A673 (cell line): ENCODE results near the gene ART1. TPM values are rescaled to one million over a fixed set of nuclear protein-coding genes. Genes with fewer than 3 reads are reported as not detected.
A peak's percentile ranks its signal among the peaks of the same experiment; 100 is the strongest.
"Not testable (repeated sequence)": the region's sequence is repeated elsewhere in the genome, so short reads cannot be mapped to it uniquely, and the experiment has no call there.

ENCODE experiments used
- Bru-seq: library from RNA; stranded (reverse); fragments of 400-500 nt; gene quantifications from one replicate; lab custom pipeline; 2021; lab: Mats Ljungman, UMichigan
- BruChase-seq, 2 experiments: library from RNA; stranded (reverse); fragments of 400-500 nt; gene quantifications; one replicate each; lab custom pipeline; 2021; lab: Mats Ljungman, UMichigan
- BruUV-seq: library from RNA; stranded (reverse); fragments of 400-500 nt; replicated peaks from 2 replicates; lab custom pipeline; 2021; lab: Mats Ljungman, UMichigan
- CTCF ChIA-PET: fragments of 300-600 bp; sonication (Branson Sonifier 250); formaldehyde crosslinking; loops from one replicate; lab custom pipeline; 2022; ENCODE audit warnings: antibody characterized with exemption; lab: Charles Lee
- POLR2A ChIA-PET: fragments of 300-600 bp; sonication (Branson Sonifier 250); formaldehyde crosslinking; loops from one replicate; lab custom pipeline; 2022; ENCODE audit warnings: antibody characterized with exemption; ENCODE audit not compliant: low non-redundant PET; lab: Charles Lee
- DNase-seq: peaks from one replicate; pipeline ENCODE4 v3.0.0-alpha.2; 2015; ENCODE audit warnings: low spot score
- H3K27ac ChIP-seq: fragments of 200-600 bp; sonication (generic); 2 replicates; pipeline ENCODE4 v1.5.1; 2016; ENCODE audit warnings: mixed run types, low read depth, mild to moderate bottlenecking, mixed read lengths, antibody characterized with exemption, low read length; ENCODE audit not compliant: poor library complexity, severe bottlenecking
- H3K27me3 ChIP-seq: fragments of 200-600 bp; sonication (generic); replicated peaks from 2 replicates; pipeline ENCODE4 v1.6.1; 2017; ENCODE audit warnings: mixed run types, low read depth, mild to moderate bottlenecking, mixed read lengths, antibody characterized with exemption, low read length; ENCODE audit not compliant: insufficient read depth, poor library complexity
- H3K36me3 ChIP-seq: fragments of 200-600 bp; sonication (generic); 2 replicates; pipeline ENCODE4 v1.6.1; 2016; ENCODE audit warnings: mixed run types, mild to moderate bottlenecking, mixed read lengths, antibody characterized with exemption, low read length; ENCODE audit not compliant: insufficient read depth, poor library complexity, severe bottlenecking
- H3K4me1 ChIP-seq: fragments of 200-600 bp; sonication (generic); 2 replicates; pipeline ENCODE4 v1.6.1; 2017; ENCODE audit warnings: mixed run types, mild to moderate bottlenecking, mixed read lengths, antibody characterized with exemption, low read length; ENCODE audit not compliant: insufficient read depth, poor library complexity, severe bottlenecking
- H3K4me3 ChIP-seq: fragments of 200-600 bp; sonication (generic); 2 replicates; pipeline ENCODE4 v1.5.1; 2016; ENCODE audit warnings: low read depth, mixed run types, mild to moderate bottlenecking, mixed read lengths, low read length; ENCODE audit not compliant: poor library complexity, severe bottlenecking
- H3K9me3 ChIP-seq: fragments of 200-600 bp; sonication (generic); 2 replicates; pipeline ENCODE4 v1.6.1; 2016; ENCODE audit warnings: mixed run types, low read depth, mild to moderate bottlenecking, mixed read lengths, antibody characterized with exemption, low read length; ENCODE audit not compliant: poor library complexity, severe bottlenecking
- EZH2 ChIP-seq: fragments of 200-600 bp; sonication (generic); IDR thresholded peaks from 2 replicates; pipeline ENCODE4 v1.6.1; 2017; ENCODE audit warnings: borderline replicate concordance, low read depth, mild to moderate bottlenecking, mixed read lengths, antibody characterized with exemption, low read length; ENCODE audit not compliant: poor library complexity, severe bottlenecking
- intact Hi-C: fragments of 100-400 bp; cut with micrococcal nuclease; formaldehyde crosslinking; loops from one replicate; pipeline ENCODE4 v1.10.0; 2022; ENCODE audit not compliant: unreplicated experiment
- long read RNA-seq: library from polyadenylated mRNA; stranded (forward); transcript quantifications from one replicate; pipeline ENCODE4 v2.0.0, GENCODE V29; 2022
- total RNA-seq: library from RNA; stranded (reverse); gene quantifications from 2 replicates; pipeline ENCODE4 v1.2.3, GENCODE V29; 2021
- TF ChIP-seq, protein P1 (sequence below): fragments of 300-800, 200-600 bp; sonication (generic); conservative IDR thresholded peaks from 2 replicates; pipeline ENCODE4 v1.5.1; 2017; ENCODE audit warnings: low read depth, mild to moderate bottlenecking, antibody characterized with exemption, low read length, moderate library complexity, mixed read lengths

Gene ART1, protein sequence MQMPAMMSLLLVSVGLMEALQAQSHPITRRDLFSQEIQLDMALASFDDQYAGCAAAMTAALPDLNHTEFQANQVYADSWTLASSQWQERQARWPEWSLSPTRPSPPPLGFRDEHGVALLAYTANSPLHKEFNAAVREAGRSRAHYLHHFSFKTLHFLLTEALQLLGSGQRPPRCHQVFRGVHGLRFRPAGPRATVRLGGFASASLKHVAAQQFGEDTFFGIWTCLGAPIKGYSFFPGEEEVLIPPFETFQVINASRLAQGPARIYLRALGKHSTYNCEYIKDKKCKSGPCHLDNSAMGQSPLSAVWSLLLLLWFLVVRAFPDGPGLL
- total RNA-seq (not detected in 2 replicates), Bru-seq, nascent RNA (percentile 5 among the genes with signal in this experiment), BruChase-seq, experiment 1, labeled RNA remaining after a 2-hour chase (not detected), BruChase-seq, experiment 2, labeled RNA remaining after a 6-hour chase (not detected)
- long read RNA-seq = 0 reads

DNA sequence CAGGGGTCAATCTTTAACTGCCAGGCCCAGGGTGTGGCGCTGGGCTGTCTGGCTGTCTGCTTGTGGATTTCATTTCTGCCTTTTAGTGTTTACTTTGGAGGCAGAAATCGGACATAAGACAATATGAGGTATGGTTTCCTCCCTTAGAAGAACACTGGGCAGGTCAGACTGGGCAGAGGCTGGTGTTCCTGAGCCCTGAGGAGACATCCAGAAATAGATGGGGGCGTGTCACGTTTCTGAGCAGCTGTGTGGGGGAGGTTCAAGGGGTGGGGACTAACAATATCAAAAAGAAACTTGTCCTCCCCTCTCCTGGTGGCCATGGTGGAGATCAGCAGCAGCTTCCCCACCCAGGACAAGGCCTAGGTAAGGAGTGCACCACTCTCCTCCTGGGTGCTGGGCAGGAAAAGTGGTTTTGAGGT, at the start of gene ART1:
Gene ART1 (plus strand): TSS at position 312 of the 419 bp plus-strand sequence. CDS start 14,086 bp downstream, outside the sequence.
- no TSS peak for BruUV-seq
- Histone ChIP-seq H3K36me3 (no peaks in the 10 kb centered on the region), H3K4me3 (no peak within 1 kb of the TSS), H3K9me3 (no peaks in the 10 kb centered on the region), H3K4me1 (no peaks in the 10 kb centered on the region), H3K27ac (no peak within 1 kb of the TSS), H3K27me3 (peaks cover 3% of the 10 kb centered on the region)
- ChIA-PET CTCF (no interaction called here), POLR2A (no interaction called here)
- DNase-seq = no peak
- no peak for TF ChIP-seq EZH2
- TF ChIP-seq, protein P1, sequence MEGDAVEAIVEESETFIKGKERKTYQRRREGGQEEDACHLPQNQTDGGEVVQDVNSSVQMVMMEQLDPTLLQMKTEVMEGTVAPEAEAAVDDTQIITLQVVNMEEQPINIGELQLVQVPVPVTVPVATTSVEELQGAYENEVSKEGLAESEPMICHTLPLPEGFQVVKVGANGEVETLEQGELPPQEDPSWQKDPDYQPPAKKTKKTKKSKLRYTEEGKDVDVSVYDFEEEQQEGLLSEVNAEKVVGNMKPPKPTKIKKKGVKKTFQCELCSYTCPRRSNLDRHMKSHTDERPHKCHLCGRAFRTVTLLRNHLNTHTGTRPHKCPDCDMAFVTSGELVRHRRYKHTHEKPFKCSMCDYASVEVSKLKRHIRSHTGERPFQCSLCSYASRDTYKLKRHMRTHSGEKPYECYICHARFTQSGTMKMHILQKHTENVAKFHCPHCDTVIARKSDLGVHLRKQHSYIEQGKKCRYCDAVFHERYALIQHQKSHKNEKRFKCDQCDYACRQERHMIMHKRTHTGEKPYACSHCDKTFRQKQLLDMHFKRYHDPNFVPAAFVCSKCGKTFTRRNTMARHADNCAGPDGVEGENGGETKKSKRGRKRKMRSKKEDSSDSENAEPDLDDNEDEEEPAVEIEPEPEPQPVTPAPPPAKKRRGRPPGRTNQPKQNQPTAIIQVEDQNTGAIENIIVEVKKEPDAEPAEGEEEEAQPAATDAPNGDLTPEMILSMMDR = no peak
- intact Hi-C loops = no loop called here

DNA sequence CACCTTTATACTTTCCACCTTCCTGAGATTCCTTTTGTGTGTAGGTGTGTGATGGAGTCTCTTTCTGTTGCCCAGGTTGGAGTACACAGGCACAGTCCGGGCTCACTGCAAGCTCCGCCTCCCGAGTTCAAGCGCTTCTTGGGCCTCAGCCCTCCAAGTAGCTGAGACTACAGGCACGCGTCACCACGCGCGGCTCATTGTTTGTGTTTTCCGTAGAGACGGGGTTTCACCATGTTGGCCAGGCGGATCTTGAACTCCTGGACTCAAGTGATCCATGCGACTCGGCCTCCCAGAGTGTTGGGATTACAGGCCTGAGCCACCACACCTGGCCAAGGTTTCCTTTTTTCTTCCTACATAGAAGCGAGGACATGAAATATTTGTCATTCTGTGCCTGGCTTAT, 47.2 kb upstream of the ART1 start:
- DNase-seq, H3K4me1 ChIP-seq, H3K4me3 ChIP-seq, POLR2A ChIA-PET, H3K36me3 ChIP-seq, H3K27me3 ChIP-seq, CTCF ChIA-PET, intact Hi-C loops, BruUV-seq, H3K9me3 ChIP-seq, H3K27ac ChIP-seq: not testable (repeated sequence)

DNA sequence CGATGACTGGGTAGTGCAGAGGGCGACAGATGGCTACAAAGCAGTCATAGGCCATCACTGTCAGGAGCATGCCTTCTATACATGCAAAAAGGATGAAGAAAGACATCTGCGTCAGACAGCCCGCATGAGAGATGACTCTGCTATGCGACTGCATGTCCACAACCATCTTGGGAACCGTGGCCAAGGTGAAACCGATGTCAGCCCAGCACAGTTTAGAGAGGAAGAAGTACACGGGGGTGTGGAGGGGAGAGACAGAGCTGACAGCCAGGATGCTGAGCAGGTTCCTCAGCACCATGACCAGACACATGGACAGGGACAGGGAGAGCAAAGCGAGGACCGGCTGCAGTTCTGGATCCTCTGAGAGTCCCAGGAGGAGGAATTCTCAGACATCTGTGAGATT, 44.7 kb upstream of the ART1 start:
- BruUV-seq, POLR2A ChIA-PET, H3K27ac ChIP-seq, H3K9me3 ChIP-seq, H3K27me3 ChIP-seq, H3K4me1 ChIP-seq, H3K36me3 ChIP-seq, DNase-seq, CTCF ChIA-PET, H3K4me3 ChIP-seq: not testable (repeated sequence)
- intact Hi-C loops = loop anchor here (10.0 kb wide), 1 partner anchor 145 kb away; no protein-coding TSS in a partner anchor

DNA sequence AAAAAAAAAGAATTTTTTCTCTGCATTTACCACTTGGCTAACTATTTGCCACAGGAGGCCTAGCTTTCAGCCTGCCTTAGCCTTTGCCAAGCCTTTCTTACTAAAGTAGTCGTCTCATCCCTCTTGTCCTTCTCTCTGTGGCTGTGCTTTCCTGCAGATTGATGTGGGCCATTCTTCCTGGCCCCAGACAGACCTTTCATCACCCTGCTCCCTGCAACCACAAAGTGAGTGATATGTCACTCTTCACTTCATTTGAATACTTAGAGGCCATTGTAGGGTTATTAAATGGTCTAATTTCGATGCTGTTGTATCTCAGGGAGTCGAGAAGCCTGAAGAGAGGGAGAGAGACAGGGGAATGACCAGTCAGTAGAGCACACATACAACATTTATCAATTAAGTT, 40.8 kb upstream of the ART1 start:
- DNase-seq = no peak
- Histone ChIP-seq H3K4me1 (no peaks in the 10 kb centered on the region), H3K36me3 (no peaks in the 10 kb centered on the region), H3K4me3 (no peak overlapping the region), H3K27me3 (no peaks in the 10 kb centered on the region), H3K9me3 (no peaks in the 10 kb centered on the region), H3K27ac (no peak overlapping the region)
- POLR2A ChIA-PET = no interaction called here
- TF ChIP-seq, protein P1 = no peak
- no peak for TF ChIP-seq EZH2
- no TSS peak for BruUV-seq
- intact Hi-C loops = loop anchor here (10.0 kb wide), 1 partner anchor 149 kb away; no protein-coding TSS in a partner anchor
- CTCF ChIA-PET = no interaction called here
